GM19025 (cell line): ENCODE measurements around the gene HS6ST1.

Experiments used
- ATAC-seq: cut with Tn5 transposase; IDR thresholded peaks from one replicate; pipeline ENCODE4 v1.9.1; 2021; ENCODE audit warnings: mild to moderate bottlenecking, low read depth, moderate library complexity; ENCODE audit not compliant: unreplicated experiment

HS6ST1 gene

GRCh38 chr2:128350736-128351135, 32.1 kb upstream of the HS6ST1 start:
- no peak for ATAC-seq

- no peak for ATAC-seq
Measured at GRCh38 chr2:128348701-128349100, 30.0 kb upstream of the HS6ST1 start.

- ATAC-seq = no peak
Measured at GRCh38 chr2:128347701-128348539, 29.3 kb upstream of the HS6ST1 start.

GRCh38 chr2:128347171-128347558, 28.5 kb upstream of the HS6ST1 start:
- no peak for ATAC-seq

- no peak for ATAC-seq
Measured at GRCh38 chr2:128346291-128347170, 27.9 kb upstream of the HS6ST1 start.

- no peak for ATAC-seq
Measured at GRCh38 chr2:128345436-128346165, 26.9 kb upstream of the HS6ST1 start.

- ATAC-seq = no peak
Measured at GRCh38 chr2:128344101-128344500, 25.4 kb upstream of the HS6ST1 start.

- no peak for ATAC-seq
Measured at GRCh38 chr2:128343459-128343858, 24.8 kb upstream of the HS6ST1 start.

- ATAC-seq = no peak
Measured at GRCh38 chr2:128342550-128342949, 23.9 kb upstream of the HS6ST1 start.

- no peak for ATAC-seq
Measured at GRCh38 chr2:128341621-128342020, 23.0 kb upstream of the HS6ST1 start.

- no peak for ATAC-seq
Measured at GRCh38 chr2:128332091-128332634, 13.5 kb upstream of the HS6ST1 start.

GRCh38 chr2:128330583-128330982, 11.9 kb upstream of the HS6ST1 start:
- ATAC-seq = no peak

GRCh38 chr2:128329607-128330006, 10.9 kb upstream of the HS6ST1 start:
- ATAC-seq = no peak

- no peak for ATAC-seq
Measured at GRCh38 chr2:128327180-128327964, 8.7 kb upstream of the HS6ST1 start.

GRCh38 chr2:128326346-128326745, 7.7 kb upstream of the HS6ST1 start:
- ATAC-seq = no peak

- no peak for ATAC-seq
Measured at GRCh38 chr2:128325611-128326181, 7.0 kb upstream of the HS6ST1 start.

GRCh38 chr2:128324897-128325410, 6.3 kb upstream of the HS6ST1 start:
- no peak for ATAC-seq

- ATAC-seq = no peak
Measured at GRCh38 chr2:128324008-128324896, 5.6 kb upstream of the HS6ST1 start.
